PFSK-1 (cell line): ENCODE results near the gene SP110.

Source experiments
- FOXP2 ChIP-seq: optimal IDR thresholded peaks from 2 replicates; pipeline ENCODE3; 2011; ENCODE audit warnings: borderline replicate concordance, control low read depth, inconsistent platforms; ENCODE audit not compliant: insufficient read depth; ENCODE audit errors: extremely low read length, extremely low read depth
- SIN3A ChIP-seq: IDR thresholded peaks from 2 replicates; pipeline ENCODE4 v1.6.1; 2012; ENCODE audit warnings: mild to moderate bottlenecking, low read length, moderate library complexity, borderline replicate concordance; ENCODE audit not compliant: insufficient read depth
- TAF1 ChIP-seq: IDR thresholded peaks from 2 replicates; pipeline ENCODE4 v1.6.1; 2012; ENCODE audit warnings: low read length, control low read depth, borderline replicate concordance; ENCODE audit not compliant: insufficient read depth

Gene SP110

GRCh38 chr2:230124757-230125431, 94.9 kb downstream of the SP110 start:
- TF ChIP-seq SIN3A: no peak

GRCh38 chr2:230124235-230124634, 95.5 kb downstream of the SP110 start:
- TF ChIP-seq TAF1 (no peak), FOXP2 (no peak)
